Upper lobe of left lung (tissue), 4 donors: ENCODE measurements around the gene CDX1.

Source experiments
- CTCF ChIP-seq, 6 experiments: fragments of 450-650 bp in 4 of 6; fragments of 200-600 bp in 2 of 6; sonication (generic) in 2 of 6; IDR thresholded peaks; one replicate each; pipeline ENCODE4 v1.5.1; 2016 to 2019; ENCODE audit warnings: antibody characterized with exemption in 6 of 6
- POLR2A ChIP-seq, 4 donors: fragments of 450-650 bp; IDR thresholded peaks; one replicate each; pipeline ENCODE4 v1.5.1; 2016 to 2017; ENCODE audit warnings: antibody characterized with exemption in 4 of 4, mild to moderate bottlenecking in 2 of 4
- POLR2AphosphoS5 ChIP-seq, 2 donors: sonication (generic); formaldehyde crosslinking; IDR thresholded peaks; one replicate each; pipeline ENCODE4 v1.5.1; 2017; ENCODE audit warnings: antibody characterized with exemption in 2 of 2

GRCh38 chr5:150222906-150223305 lies 56.3 kb downstream of the CDX1 start:
- TF ChIP-seq CTCF (IDR thresholded peaks at IDR 0.05) (no peak), POLR2A (IDR thresholded peaks at IDR 0.05) (no peak), POLR2AphosphoS5 (IDR thresholded peaks at IDR 0.05) (no peak)
